HG03139 (cell line): ENCODE measurements around the gene TRMT13.

Experiments
- ATAC-seq: cut with Tn5 transposase; IDR thresholded peaks from one replicate; pipeline ENCODE4 v1.9.1; 2021; ENCODE audit not compliant: unreplicated experiment

The TRMT13 gene

GRCh38 chr1:100132566-100133477, at the start of gene TRMT13, which contains the start of gene SASS6:
TSS of gene TRMT13 (plus strand) at chr1:100133163. CDS start at chr1:100133169, 6 bp downstream.
TSS of gene SASS6 (minus strand) at chr1:100132930. CDS start at chr1:100132814, 116 bp downstream.
- ATAC-seq, result peak; percentile 90

- no peak for ATAC-seq
These were observed 45.6 kb upstream of the TRMT13 start for GRCh38 chr1:100087396-100087795.

- no peak for ATAC-seq
These were observed 43.9 kb upstream of the TRMT13 start for GRCh38 chr1:100089082-100089481.

GRCh38 chr1:100090471-100090870, 42.5 kb upstream of the TRMT13 start:
- no peak for ATAC-seq

- ATAC-seq, result no peak
These were observed 32.8 kb upstream of the TRMT13 start for GRCh38 chr1:100100202-100100601.

- no peak for ATAC-seq
These were observed 31.4 kb upstream of the TRMT13 start for GRCh38 chr1:100101564-100101963.

- ATAC-seq, result no peak
These were observed 25.3 kb upstream of the TRMT13 start for GRCh38 chr1:100107696-100108095.

- ATAC-seq, result no peak
These were observed 23.4 kb upstream of the TRMT13 start for GRCh38 chr1:100109554-100110066.

GRCh38 chr1:100115524-100115923, 17.4 kb upstream of the TRMT13 start:
- ATAC-seq, result no peak

GRCh38 chr1:100122177-100122576, 10.8 kb upstream of the TRMT13 start:
- ATAC-seq, result no peak

GRCh38 chr1:100127226-100127625, 5.7 kb upstream of the TRMT13 start:
- ATAC-seq, result no peak

- ATAC-seq, result no peak
These were observed 2.3 kb upstream of the TRMT13 start for GRCh38 chr1:100130552-100131077.

- no peak for ATAC-seq
These were observed 1.3 kb upstream of the TRMT13 start for GRCh38 chr1:100131623-100132022.

GRCh38 chr1:100134872-100135271, 1.9 kb downstream of the TRMT13 start:
- no peak for ATAC-seq

GRCh38 chr1:100137602-100138001, 4.6 kb downstream of the TRMT13 start:
- ATAC-seq, result no peak

GRCh38 chr1:100141192-100141591, 8.2 kb downstream of the TRMT13 start:
- ATAC-seq, result no peak

GRCh38 chr1:100142343-100142742, 9.4 kb downstream of the TRMT13 start:
- no peak for ATAC-seq

GRCh38 chr1:100145116-100145515, 12.2 kb downstream of the TRMT13 start:
- no peak for ATAC-seq

- no peak for ATAC-seq
These were observed 14.0 kb downstream of the TRMT13 start for GRCh38 chr1:100146958-100147357.

- ATAC-seq, result no peak
These were observed 14.9 kb downstream of the TRMT13 start for GRCh38 chr1:100147875-100148274.

- ATAC-seq, result no peak
These were observed 18.7 kb downstream of the TRMT13 start for GRCh38 chr1:100151679-100152078.

- peak; percentile 83 for ATAC-seq
These were observed 19.3 kb downstream of the TRMT13 start for GRCh38 chr1:100152271-100152670.
